ENCODE results near the gene FAM53B.

The FAM53B gene

DNA sequence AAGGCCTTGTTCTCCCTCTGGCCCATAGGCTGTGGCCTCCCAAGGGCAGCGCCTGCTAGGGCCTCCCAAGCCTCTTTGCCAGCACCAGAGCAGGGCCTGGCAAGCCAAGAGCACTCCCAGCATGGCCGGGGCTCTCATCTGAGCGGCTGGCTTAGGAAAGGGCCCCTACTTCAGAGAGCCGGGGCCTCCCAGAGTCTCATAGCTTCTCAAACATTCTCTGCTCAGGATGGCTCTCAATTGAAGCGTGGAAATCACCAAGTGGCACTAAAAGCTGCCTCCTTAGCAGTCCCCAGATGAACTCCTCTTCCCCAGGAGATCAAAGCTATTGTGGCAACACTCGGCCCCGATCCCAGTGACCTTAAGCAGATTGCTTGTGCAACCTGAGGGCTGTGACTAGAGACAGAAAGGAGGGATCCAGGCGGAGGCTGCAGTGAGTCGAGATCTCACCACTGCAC is 69.4 kb downstream of the FAM53B start:
- no peak for TF ChIP-seq ZFX (IDR thresholded peaks at IDR 0.05; ENCODE audit: borderline replicate concordance)
- TF ChIP-seq, protein P1, sequence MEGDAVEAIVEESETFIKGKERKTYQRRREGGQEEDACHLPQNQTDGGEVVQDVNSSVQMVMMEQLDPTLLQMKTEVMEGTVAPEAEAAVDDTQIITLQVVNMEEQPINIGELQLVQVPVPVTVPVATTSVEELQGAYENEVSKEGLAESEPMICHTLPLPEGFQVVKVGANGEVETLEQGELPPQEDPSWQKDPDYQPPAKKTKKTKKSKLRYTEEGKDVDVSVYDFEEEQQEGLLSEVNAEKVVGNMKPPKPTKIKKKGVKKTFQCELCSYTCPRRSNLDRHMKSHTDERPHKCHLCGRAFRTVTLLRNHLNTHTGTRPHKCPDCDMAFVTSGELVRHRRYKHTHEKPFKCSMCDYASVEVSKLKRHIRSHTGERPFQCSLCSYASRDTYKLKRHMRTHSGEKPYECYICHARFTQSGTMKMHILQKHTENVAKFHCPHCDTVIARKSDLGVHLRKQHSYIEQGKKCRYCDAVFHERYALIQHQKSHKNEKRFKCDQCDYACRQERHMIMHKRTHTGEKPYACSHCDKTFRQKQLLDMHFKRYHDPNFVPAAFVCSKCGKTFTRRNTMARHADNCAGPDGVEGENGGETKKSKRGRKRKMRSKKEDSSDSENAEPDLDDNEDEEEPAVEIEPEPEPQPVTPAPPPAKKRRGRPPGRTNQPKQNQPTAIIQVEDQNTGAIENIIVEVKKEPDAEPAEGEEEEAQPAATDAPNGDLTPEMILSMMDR (IDR thresholded peaks at IDR 0.05): no peak
- no peak overlapping the region for H3K27ac ChIP-seq

- no peak overlapping the region for H3K27ac ChIP-seq
- TF ChIP-seq, protein P1 (IDR thresholded peaks at IDR 0.05): no peak
- no peak for TF ChIP-seq ZFX (IDR thresholded peaks at IDR 0.05; ENCODE audit: borderline replicate concordance)
Measured at GRCh38 chr10:124672181-124672638, 72.0 kb downstream of the FAM53B start.

DNA sequence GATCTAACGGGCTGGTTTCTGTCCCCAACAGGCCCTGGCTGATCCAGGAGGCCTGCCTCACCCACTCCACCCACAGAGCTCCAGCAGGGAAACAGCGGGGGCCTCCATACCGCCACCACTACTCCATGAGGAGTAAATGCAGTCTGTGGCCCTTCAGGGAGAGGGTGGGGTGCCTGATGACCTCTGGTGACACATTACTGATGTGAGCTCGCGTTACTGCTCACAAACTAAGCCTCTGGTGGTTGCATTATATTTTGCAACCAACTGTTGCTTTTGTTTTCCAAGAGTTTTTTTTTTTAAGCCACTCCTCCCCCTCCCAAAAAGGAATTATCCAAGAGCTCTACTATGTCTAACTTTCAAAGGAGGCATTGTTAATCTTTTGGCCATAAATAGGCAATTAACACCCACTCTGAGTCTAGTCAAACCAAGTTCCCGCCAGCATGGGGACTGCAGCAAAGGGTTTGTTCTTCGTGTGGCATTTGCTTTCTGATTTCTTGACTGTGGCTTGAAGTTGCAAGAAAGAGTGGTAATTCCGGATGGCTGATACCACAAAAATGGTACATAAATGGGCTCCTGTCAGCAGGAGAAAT is 72.6 kb downstream of the FAM53B start:
- TF ChIP-seq, protein P1 (IDR thresholded peaks at IDR 0.05): no peak
- no peak for TF ChIP-seq ZFX (IDR thresholded peaks at IDR 0.05; ENCODE audit: borderline replicate concordance)
- H3K27ac ChIP-seq: no peak overlapping the region

DNA sequence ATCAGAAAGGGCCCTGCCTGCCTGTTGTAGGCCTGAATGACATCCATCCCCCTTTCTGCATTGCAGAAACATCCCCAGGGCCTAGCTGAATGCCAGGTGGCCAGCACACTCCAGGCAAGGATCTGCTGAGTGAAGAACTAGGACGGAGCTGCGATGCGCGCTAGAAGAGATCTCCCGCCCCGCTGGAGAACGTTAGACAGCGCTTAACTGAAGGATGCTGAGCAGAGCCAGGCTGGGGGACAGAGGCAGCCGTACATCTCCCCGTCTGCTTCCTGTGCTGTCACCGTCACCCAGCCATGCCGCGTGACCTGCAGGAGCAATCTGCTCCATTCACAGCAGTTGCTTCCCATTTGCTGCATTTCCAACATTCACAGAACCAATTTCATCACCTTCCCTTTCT is 73.3 kb downstream of the FAM53B start:
- H3K27ac ChIP-seq: no peak overlapping the region
- no peak for TF ChIP-seq ZFX (IDR thresholded peaks at IDR 0.05; ENCODE audit: borderline replicate concordance)
- TF ChIP-seq, protein P1 (IDR thresholded peaks at IDR 0.05): no peak

DNA sequence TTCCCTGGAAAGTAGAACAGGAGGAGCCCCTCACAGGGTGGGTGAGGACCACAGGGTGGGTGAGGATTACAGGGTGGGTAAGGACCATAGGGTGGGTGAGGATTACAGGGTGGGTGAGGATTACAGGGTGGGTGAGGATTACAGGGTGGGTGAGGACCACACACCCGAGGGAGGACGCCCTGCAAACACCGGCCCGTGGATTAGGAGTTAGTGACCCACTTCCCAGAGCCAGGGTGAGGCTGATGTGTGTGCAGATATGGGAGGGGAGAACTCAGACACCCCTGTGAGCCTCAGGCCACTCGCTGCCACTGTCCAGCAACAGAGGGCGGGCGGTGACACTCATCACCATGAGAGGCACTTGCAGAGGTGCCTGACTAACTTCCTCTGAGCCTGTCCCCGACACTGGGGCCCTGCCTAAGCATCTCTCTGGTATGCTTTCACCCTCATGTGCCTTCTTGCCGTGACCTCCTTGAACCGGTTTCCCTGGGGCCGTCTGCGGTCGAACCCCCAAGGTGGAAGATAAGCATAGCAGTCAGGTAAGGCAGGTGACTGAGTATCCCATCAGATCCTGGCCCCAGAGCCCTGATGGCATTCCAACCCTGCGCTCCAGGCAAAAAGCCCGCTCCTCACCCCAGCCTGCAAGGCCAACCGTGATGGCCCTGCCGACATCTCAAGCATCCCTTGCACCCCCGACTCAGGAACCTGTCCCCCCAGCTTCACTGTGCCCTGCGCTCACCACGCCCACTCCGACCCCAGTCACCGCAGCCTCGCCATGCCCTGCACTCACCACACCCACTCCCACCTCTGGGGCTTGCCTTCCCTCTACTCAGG is 74.1 kb downstream of the FAM53B start:
- no peak for TF ChIP-seq ZFX (IDR thresholded peaks at IDR 0.05; ENCODE audit: borderline replicate concordance)
- TF ChIP-seq, protein P1 (IDR thresholded peaks at IDR 0.05): no peak
- H3K27ac ChIP-seq: no peak overlapping the region

DNA sequence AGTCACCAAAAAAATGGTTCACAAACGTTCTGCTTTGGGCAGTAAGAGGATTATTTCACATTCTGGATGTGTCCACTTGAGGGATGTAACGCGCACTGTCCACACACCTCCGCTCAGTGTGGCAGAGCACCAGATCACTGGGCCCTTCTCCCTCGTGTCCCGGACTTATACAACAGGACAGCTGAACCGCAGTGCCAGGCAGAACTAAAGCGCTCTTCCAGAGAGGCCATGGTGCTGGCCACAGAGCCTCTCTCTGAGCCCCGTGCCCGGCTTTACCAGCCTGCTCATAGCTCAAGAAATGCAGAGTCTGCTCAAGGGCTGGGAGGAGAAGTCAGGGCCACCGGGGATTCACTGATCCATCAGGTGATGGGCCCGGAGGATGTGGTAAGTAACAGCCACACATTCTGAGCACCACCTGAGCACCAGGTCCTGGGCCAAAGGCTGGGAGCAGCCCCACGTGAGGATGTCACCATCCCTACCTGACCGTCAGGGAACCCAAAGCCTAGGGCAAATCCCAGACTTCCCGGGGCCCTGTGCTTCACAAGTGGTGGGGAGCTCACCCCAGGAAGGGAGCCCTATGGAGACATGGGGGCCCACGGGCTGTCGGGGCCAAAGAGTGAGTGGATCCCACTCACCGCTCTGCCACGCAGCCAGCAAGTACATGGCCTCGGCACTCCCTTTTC is 74.9 kb downstream of the FAM53B start:
- H3K27ac ChIP-seq: no peak overlapping the region
- TF ChIP-seq, protein P1 (IDR thresholded peaks at IDR 0.05): no peak
- no peak for TF ChIP-seq ZFX (IDR thresholded peaks at IDR 0.05; ENCODE audit: borderline replicate concordance)

Measured in 22Rv1 (cell line).